Cardiac septum (tissue), 1 donor: Measurements from ENCODE around the gene NNAT. TPM values are rescaled to one million over a fixed set of nuclear protein-coding genes. Genes with fewer than 3 reads are reported as not detected.

Source experiments
- DNase-seq: peaks from one replicate; pipeline ENCODE4 v3.0.0-alpha.2; 2020; ENCODE audit warnings: low spot score
- intact Hi-C: fragments of 100-400 bp; cut with DNase I; formaldehyde crosslinking; loops from one replicate; pipeline ENCODE4 v1.14.0; 2022
- total RNA-seq: library from RNA; stranded (reverse); fragmentation: NEBNext Ultra II Directional; extraction: Animal tissue kit (Norgen Biotek cat#: 25700); gene quantifications from one replicate; pipeline ENCODE4 v1.2.1, GENCODE V29; 2021
- donor health status: DM: no; HTN: no; CAD: no.

NNAT gene
- total RNA-seq, 1 donor from 2014 or later = not detected

- intact Hi-C loops = loop anchor here (5.0 to 10.0 kb wide), 2 partner anchors 433 to 665 kb away; no protein-coding TSS in a partner anchor
- DNase-seq = no peak
Observed at GRCh38 chr20:37559312-37560027, 38.4 kb downstream of the NNAT start.

- DNase-seq = no peak
- intact Hi-C loops = loop anchor here (5.0 to 10.0 kb wide), 2 partner anchors 432 to 664 kb away; no protein-coding TSS in a partner anchor
Observed at GRCh38 chr20:37560629-37561028, 39.6 kb downstream of the NNAT start.

GRCh38 chr20:37562695-37563480, 41.8 kb downstream of the NNAT start:
- intact Hi-C loops = loop anchor here (5.0 to 10.0 kb wide), 2 partner anchors 429 to 662 kb away; no protein-coding TSS in a partner anchor
- DNase-seq = no peak

- no peak for DNase-seq
- intact Hi-C loops = loop anchor here (5.0 to 10.0 kb wide), 2 partner anchors 428 to 661 kb away; no protein-coding TSS in a partner anchor
Observed at GRCh38 chr20:37564016-37564387, 43.0 kb downstream of the NNAT start.

GRCh38 chr20:37564388-37565133, 43.5 kb downstream of the NNAT start:
- intact Hi-C loops = loop anchor here (5.0 to 10.0 kb wide), 2 partner anchors 428 to 660 kb away; no protein-coding TSS in a partner anchor
- peak; percentile 56 for DNase-seq

- intact Hi-C loops = loop anchor here (10.0 kb wide), 1 partner anchor 660 kb away; no protein-coding TSS in a partner anchor
- peak; percentile 33 for DNase-seq
Observed at GRCh38 chr20:37565134-37565811, 44.2 kb downstream of the NNAT start.

- intact Hi-C loops = loop anchor here (10.0 kb wide), 1 partner anchor 658 kb away; no protein-coding TSS in a partner anchor
- peak; percentile 39 for DNase-seq
Observed at GRCh38 chr20:37566590-37567330, 45.7 kb downstream of the NNAT start.

GRCh38 chr20:37567331-37567665, 46.2 kb downstream of the NNAT start:
- intact Hi-C loops = loop anchor here (10.0 kb wide), 1 partner anchor 658 kb away; no protein-coding TSS in a partner anchor
- DNase-seq = peak; percentile 20

GRCh38 chr20:37567671-37568588, 46.9 kb downstream of the NNAT start:
- DNase-seq = peak; percentile 20
- intact Hi-C loops = loop anchor here (10.0 kb wide), 1 partner anchor 657 kb away; no protein-coding TSS in a partner anchor

GRCh38 chr20:37570419-37570818, 49.4 kb downstream of the NNAT start:
- DNase-seq = no peak
- intact Hi-C loops = no loop called here

- no peak for DNase-seq
- intact Hi-C loops = no loop called here
Observed at GRCh38 chr20:37571033-37571432, 50.0 kb downstream of the NNAT start.

Other genes with a start within 250 kb of the NNAT start
- 20.5 TPM for gene MANBAL, start 231.6 kb upstream of the NNAT start, total RNA-seq
- gene SRC, start 175.1 kb upstream of the NNAT start, total RNA-seq = 5.0 TPM
- gene BLCAP, start 6.6 kb downstream of the NNAT start, total RNA-seq = 89.3 TPM
- 42.1 TPM for gene CTNNBL1, start 172.8 kb downstream of the NNAT start, total RNA-seq